Measurements from ENCODE around the gene PLXDC2. TPM values are rescaled to one million over a fixed set of nuclear protein-coding genes. Genes with fewer than 3 reads are reported as not detected.

Gene PLXDC2
- total RNA-seq, 6 donors from 2014 or later, result 39.0 to 129 (median 68.0) TPM

- no peak for TF ChIP-seq EP300 (IDR thresholded peaks at IDR 0.05)
- TF ChIP-seq CTCF (IDR thresholded peaks at IDR 0.05), result no peak
- no peak for TF ChIP-seq POLR2AphosphoS5 (IDR thresholded peaks at IDR 0.05)
- no peak for TF ChIP-seq POLR2A (IDR thresholded peaks at IDR 0.05)
- WGBS, 2 donors, result 95 to 98% methylated on average over 2 of the region's 2 CpGs
- ATAC-seq (ENCODE audit: low FRiP score in 2 of 2), result no peak
- no peak for DNase-seq
- Histone ChIP-seq H3K4me1 (no peaks in the 10 kb centered on the region), H3K4me3 (no peak overlapping the region), H3K9me3 (peaks cover 0 to 21% (median 12%) of the 10 kb centered on the region in 4 donors), H3K27ac (no peak overlapping the region), H3K27me3 (no peaks in the 10 kb centered on the region), H3K36me3 (no peaks in the 10 kb centered on the region)
Observed at GRCh38 chr10:20133669-20134189, 317.5 kb downstream of the PLXDC2 start.

DNA sequence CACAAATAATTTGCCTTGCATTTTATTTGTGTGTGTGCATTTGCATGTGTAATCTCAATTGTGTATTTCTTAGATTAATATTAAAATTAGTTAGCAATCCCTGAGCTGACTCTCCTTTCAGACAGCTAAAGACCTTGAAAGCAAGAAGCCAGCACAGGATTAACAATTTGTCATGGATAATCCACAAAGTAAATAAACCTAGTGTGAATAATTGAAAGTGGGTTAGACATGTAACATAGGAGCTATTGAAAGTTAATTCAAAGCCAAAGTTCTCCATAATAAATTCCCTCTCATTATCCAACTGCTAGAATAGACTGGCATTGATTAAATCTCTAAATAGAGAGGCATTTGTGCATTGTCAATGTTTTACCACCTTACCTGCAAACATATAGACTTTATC lies 326.1 kb downstream of the PLXDC2 start:
- Histone ChIP-seq H3K4me3 (no peak overlapping the region), H3K9me3 (no peaks in the 10 kb centered on the region), H3K27ac (no peak overlapping the region), H3K4me1 (no peaks in the 10 kb centered on the region), H3K27me3 (no peaks in the 10 kb centered on the region), H3K36me3 (no peaks in the 10 kb centered on the region)
- no peak for TF ChIP-seq POLR2A (IDR thresholded peaks at IDR 0.05)
- TF ChIP-seq POLR2AphosphoS5 (IDR thresholded peaks at IDR 0.05), result no peak
- ATAC-seq (ENCODE audit: low FRiP score in 2 of 2) (no peak), DNase-seq (no peak)

- Histone ChIP-seq H3K27ac (no peak overlapping the region), H3K4me1 (no peaks in the 10 kb centered on the region), H3K27me3 (no peaks in the 10 kb centered on the region), H3K4me3 (no peak overlapping the region), H3K36me3 (no peaks in the 10 kb centered on the region), H3K9me3 (no peaks in the 10 kb centered on the region)
- WGBS, 2 donors, result 56 to 77% methylated on average over 1 of the region's 1 CpG
- TF ChIP-seq EP300 (IDR thresholded peaks at IDR 0.05) (no peak), CTCF (IDR thresholded peaks at IDR 0.05) (no peak)
- DNase-seq (no peak), ATAC-seq (ENCODE audit: low FRiP score in 2 of 2) (no peak)
Observed at GRCh38 chr10:20144268-20144667, 328.0 kb downstream of the PLXDC2 start.

GRCh38 chr10:20146004-20146403 lies 329.8 kb downstream of the PLXDC2 start:
- Histone ChIP-seq H3K4me1 (no peaks in the 10 kb centered on the region), H3K4me3 (no peak overlapping the region), H3K36me3 (no peaks in the 10 kb centered on the region), H3K9me3 (no peaks in the 10 kb centered on the region), H3K27me3 (no peaks in the 10 kb centered on the region), H3K27ac (no peak overlapping the region)
- DNase-seq (no peak), ATAC-seq (ENCODE audit: low FRiP score in 2 of 2) (no peak)
- 96 to 97% methylated on average over 2 of the region's 2 CpGs for WGBS, 2 donors
- TF ChIP-seq CTCF (IDR thresholded peaks at IDR 0.05) (no peak), EP300 (IDR thresholded peaks at IDR 0.05) (no peak)

GRCh38 chr10:20147684-20148083 lies 331.5 kb downstream of the PLXDC2 start:
- H3K27me3 ChIP-seq, result no peaks in the 10 kb centered on the region
- H3K36me3 ChIP-seq, result no peaks in the 10 kb centered on the region
- TF ChIP-seq CTCF (IDR thresholded peaks at IDR 0.05) (no peak), POLR2AphosphoS5 (IDR thresholded peaks at IDR 0.05) (no peak), POLR2A (IDR thresholded peaks at IDR 0.05) (no peak), EP300 (IDR thresholded peaks at IDR 0.05) (no peak)
- H3K4me1 ChIP-seq, result no peaks in the 10 kb centered on the region
- no peak overlapping the region for H3K27ac ChIP-seq
- H3K9me3 ChIP-seq, result no peaks in the 10 kb centered on the region
- ATAC-seq (ENCODE audit: low FRiP score in 2 of 2) (no peak), DNase-seq (no peak)
- no peak overlapping the region for H3K4me3 ChIP-seq
- 87 to 95% methylated on average over 2 of the region's 2 CpGs for WGBS, 2 donors
